HEK293 (cell line): ENCODE measurements around the gene SRGAP2C.
"Not testable (repeated sequence)": the region's sequence is repeated elsewhere in the genome, so short reads cannot be mapped to it uniquely, and the experiment has no call there.

Experiments used
- CTCF ChIA-PET: fragments of 350-600 bp; formaldehyde crosslinking; extraction: SDS; loops from one replicate; lab custom pipeline; 2021; ENCODE audit warnings: antibody characterized with exemption; lab: Yijun Ruan, JAX
- POLR2A ChIA-PET: fragments of 300-600 bp; formaldehyde crosslinking; extraction: SDS; loops from one replicate; lab custom pipeline; 2020; ENCODE audit warnings: antibody characterized with exemption, inconsistent platforms; lab: Yijun Ruan, JAX
- H3K27ac ChIP-seq: fragments of 200-500 bp; sonication (Bioruptor generic); 2 replicates; pipeline ENCODE4 v1.5.1; 2014; ENCODE audit warnings: low read depth, low read length, control low read depth, inconsistent platforms; ENCODE audit errors: extremely low read depth
- H3K36me3 ChIP-seq, 2 experiments: fragments of 200-500 bp in 1 of 2; sonication (Bioruptor generic) in 1 of 2; 1 replicate in 1 of 2; 2 replicates in 1 of 2; pipeline ENCODE4 v1.5.1; 2014 to 2017; ENCODE audit warnings: inconsistent platforms in 2 of 2, low read length in 2 of 2; ENCODE audit not compliant: control insufficient read depth in 2 of 2, insufficient read depth in 1 of 2
- H3K4me1 ChIP-seq: fragments of 200-500 bp; sonication (Bioruptor generic); 2 replicates; pipeline ENCODE4 v1.5.1; 2014; ENCODE audit warnings: mild to moderate bottlenecking, low read length, inconsistent platforms; ENCODE audit not compliant: control insufficient read depth, insufficient read depth
- H3K4me3 ChIP-seq: 2 replicates; pipeline ENCODE4 v1.5.1; 2011; ENCODE audit warnings: low read depth, mild to moderate bottlenecking, control low read depth, low read length, moderate library complexity
- H3K9me3 ChIP-seq: fragments of 200-500 bp; sonication (Bioruptor generic); 2 replicates; pipeline ENCODE4 v1.5.1; 2014; ENCODE audit warnings: low read depth, low read length, inconsistent platforms; ENCODE audit not compliant: control insufficient read depth, insufficient read depth

The SRGAP2C gene

GRCh38 chr1:121269973-121270372 lies 85.2 kb downstream of the SRGAP2C start:
- H3K36me3 ChIP-seq, H3K27ac ChIP-seq, H3K4me3 ChIP-seq, H3K9me3 ChIP-seq, H3K4me1 ChIP-seq, POLR2A ChIA-PET, CTCF ChIA-PET: not testable (repeated sequence)

GRCh38 chr1:121271143-121271715 lies 86.5 kb downstream of the SRGAP2C start:
- H3K4me3 ChIP-seq, H3K9me3 ChIP-seq, H3K27ac ChIP-seq, POLR2A ChIA-PET, CTCF ChIA-PET, H3K4me1 ChIP-seq, H3K36me3 ChIP-seq: not testable (repeated sequence)

GRCh38 chr1:121275435-121275834 lies 90.7 kb downstream of the SRGAP2C start:
- H3K4me3 ChIP-seq, CTCF ChIA-PET, H3K4me1 ChIP-seq, H3K9me3 ChIP-seq, H3K27ac ChIP-seq, POLR2A ChIA-PET, H3K36me3 ChIP-seq: not testable (repeated sequence)

- H3K4me3 ChIP-seq, H3K9me3 ChIP-seq, H3K4me1 ChIP-seq, POLR2A ChIA-PET, H3K27ac ChIP-seq, CTCF ChIA-PET, H3K36me3 ChIP-seq: not testable (repeated sequence)
Observed at GRCh38 chr1:121278202-121278601, 93.4 kb downstream of the SRGAP2C start.

- H3K9me3 ChIP-seq, H3K27ac ChIP-seq, H3K4me1 ChIP-seq, CTCF ChIA-PET, POLR2A ChIA-PET, H3K36me3 ChIP-seq, H3K4me3 ChIP-seq: not testable (repeated sequence)
Observed at GRCh38 chr1:121278777-121279547, 94.2 kb downstream of the SRGAP2C start.

- H3K4me1 ChIP-seq, H3K27ac ChIP-seq, H3K36me3 ChIP-seq, H3K9me3 ChIP-seq, POLR2A ChIA-PET, CTCF ChIA-PET, H3K4me3 ChIP-seq: not testable (repeated sequence)
Observed at GRCh38 chr1:121279548-121279898, 94.7 kb downstream of the SRGAP2C start.

- H3K9me3 ChIP-seq, H3K4me1 ChIP-seq, CTCF ChIA-PET, H3K36me3 ChIP-seq, H3K27ac ChIP-seq, H3K4me3 ChIP-seq, POLR2A ChIA-PET: not testable (repeated sequence)
Observed at GRCh38 chr1:121280699-121281317, 96.0 kb downstream of the SRGAP2C start.

- H3K4me3 ChIP-seq, POLR2A ChIA-PET, H3K27ac ChIP-seq, H3K4me1 ChIP-seq, H3K9me3 ChIP-seq, CTCF ChIA-PET, H3K36me3 ChIP-seq: not testable (repeated sequence)
Observed at GRCh38 chr1:121281480-121281879, 96.7 kb downstream of the SRGAP2C start.

GRCh38 chr1:121283587-121284180 lies 98.9 kb downstream of the SRGAP2C start:
- CTCF ChIA-PET, H3K9me3 ChIP-seq, H3K27ac ChIP-seq, H3K4me1 ChIP-seq, H3K36me3 ChIP-seq, POLR2A ChIA-PET, H3K4me3 ChIP-seq: not testable (repeated sequence)

- CTCF ChIA-PET, POLR2A ChIA-PET, H3K4me3 ChIP-seq, H3K4me1 ChIP-seq, H3K9me3 ChIP-seq, H3K36me3 ChIP-seq, H3K27ac ChIP-seq: not testable (repeated sequence)
Observed at GRCh38 chr1:121292590-121292989, 107.8 kb downstream of the SRGAP2C start.
